A549 (cell line): ENCODE measurements around the gene HIC1. TPM values are rescaled to one million over a fixed set of nuclear protein-coding genes. Genes with fewer than 3 reads are reported as not detected.

Experiments used
- ATAC-seq, 2 experiments: fragments of 200-7000 bp in 1 of 2; fragments of >200 bp in 1 of 2; cut with Nextera tagmentation in 1 of 2; cut with Tn5 transposase in 1 of 2; 3 replicates each; pipeline versions ENCODE4 v1.8.0 to v1.9.1; 2018 to 2020; ENCODE audit warnings: mild to moderate bottlenecking in 1 of 2, moderate library complexity in 1 of 2
- CTCF ChIA-PET: fragments of 300-600 bp; sonication (Branson Sonifier 250); formaldehyde crosslinking; extraction: SDS; loops from one replicate; lab custom pipeline; 2021; ENCODE audit warnings: antibody characterized with exemption, inconsistent platforms; lab: Yijun Ruan, JAX
- POLR2A ChIA-PET: fragments of 350-600 bp; formaldehyde crosslinking; extraction: SDS; loops from one replicate; lab custom pipeline; 2021; ENCODE audit warnings: antibody characterized with exemption, inconsistent platforms; lab: Yijun Ruan, JAX
- DNase-seq, 2 experiments: peaks; one replicate each; pipeline versions ENCODE4 v3.0.0 to v3.0.0-alpha.2; 2011 to 2016; ENCODE audit warnings: low read depth in 1 of 2, low spot score in 1 of 2
- FAIRE-seq: peaks from 2 replicates; lab custom pipeline; 2011; peaks lifted over from hg19 to GRCh38; lab: Jason Lieb, UNC
- H3K27ac ChIP-seq, 2 experiments: fragments of >200 bp; sonication (Bioruptor Twin); formaldehyde crosslinking; 3 replicates each; pipeline ENCODE4 v1.5.1; 2016 to 2017
- H3K4me1 ChIP-seq: fragments of >200 bp; sonication (Bioruptor Twin); formaldehyde crosslinking; 3 replicates; pipeline ENCODE4 v1.6.1; 2016
- H3K4me2 ChIP-seq: fragments of >200 bp; sonication (Bioruptor Twin); formaldehyde crosslinking; 3 replicates; pipeline ENCODE4 v1.6.1; 2016
- H3K4me3 ChIP-seq: fragments of >200 bp; sonication (Bioruptor Twin); formaldehyde crosslinking; 3 replicates; pipeline ENCODE4 v1.5.1; 2016
- H3K9me3 ChIP-seq: fragments of >200 bp; sonication (Bioruptor Twin); formaldehyde crosslinking; 3 replicates; pipeline ENCODE4 v1.6.1; 2016
- BHLHE40 ChIP-seq: IDR thresholded peaks from 2 replicates; pipeline ENCODE4 v1.6.1; 2012; ENCODE audit warnings: low read depth, low read length, inconsistent platforms
- CBX8 ChIP-seq: fragments of 200-600 bp; sonication (generic); IDR thresholded peaks from 2 replicates; pipeline ENCODE4 v1.6.1; 2016
- CEBPB ChIP-seq, 2 experiments: fragments of >200 bp in 1 of 2; sonication (Bioruptor Twin) in 1 of 2; formaldehyde crosslinking in 1 of 2; IDR thresholded peaks; 2 replicates each; pipeline ENCODE4 v1.6.1; 2012 to 2016
- EHMT2 ChIP-seq: fragments of 200-600 bp; sonication (generic); IDR thresholded peaks from 2 replicates; pipeline ENCODE4 v1.6.1; 2016; ENCODE audit warnings: antibody characterized with exemption, low read depth, mild to moderate bottlenecking, moderate library complexity
- ESRRA ChIP-seq: fragments of 150-350 bp; IDR thresholded peaks from 2 replicates; pipeline ENCODE4 v1.6.1; 2014; ENCODE audit warnings: mild to moderate bottlenecking, low read length, borderline replicate concordance
- FOSL2 ChIP-seq, 2 experiments: fragments of 450-650 bp in 1 of 2; fragments of >200 bp in 1 of 2; sonication (Bioruptor Twin) in 1 of 2; formaldehyde crosslinking; IDR thresholded peaks; 2 replicates each; pipeline versions ENCODE4 v1.5.0 to v1.6.1; 2016 to 2020; ENCODE audit warnings: mild to moderate bottlenecking in 1 of 2, moderate library complexity in 1 of 2
- HES2 ChIP-seq: fragments of >200 bp; sonication (Bioruptor Twin); formaldehyde crosslinking; IDR thresholded peaks from 2 replicates; pipeline ENCODE4 v1.6.1; 2016
- HOXB13 ChIP-seq: fragments of 250-450 bp; sonication (Bioruptor Pico); IDR thresholded peaks from 2 replicates; pipeline ENCODE4 v1.5.0; 2020; ENCODE audit warnings: low read depth, mild to moderate bottlenecking, moderate library complexity
- HOXB5 ChIP-seq: fragments of 250-450 bp; sonication (Bioruptor Pico); IDR thresholded peaks from 2 replicates; pipeline ENCODE4 v1.5.0; 2020; ENCODE audit warnings: mild to moderate bottlenecking, moderate library complexity
- MAX ChIP-seq: IDR thresholded peaks from 2 replicates; pipeline ENCODE4 v1.6.1; 2012
- MAZ ChIP-seq: fragments of 150-350 bp; IDR thresholded peaks from 2 replicates; pipeline ENCODE4 v1.6.1; 2014; ENCODE audit warnings: antibody characterized with exemption, low read depth, low read length, borderline replicate concordance
- NR3C1 ChIP-seq: fragments of >200 bp; sonication (Bioruptor Twin); formaldehyde crosslinking; IDR thresholded peaks from 3 replicates; pipeline ENCODE4 v1.6.1; 2017
- PHF8 ChIP-seq: fragments of 200-600 bp; sonication (generic); IDR thresholded peaks from 2 replicates; pipeline ENCODE4 v1.6.1; 2016; ENCODE audit warnings: low read depth, mild to moderate bottlenecking, antibody characterized with exemption, moderate library complexity, borderline replicate concordance
- RAD21 ChIP-seq, 2 experiments: fragments of >200 bp in 1 of 2; sonication (Bioruptor Twin) in 1 of 2; formaldehyde crosslinking in 1 of 2; IDR thresholded peaks in 1 of 2; conservative IDR thresholded peaks in 1 of 2; 2 replicates in 1 of 2; 3 replicates in 1 of 2; pipeline ENCODE4 v1.6.1; 2012 to 2018; ENCODE audit warnings: inconsistent platforms in 1 of 2
- RFX5 ChIP-seq: fragments of 450-650 bp; IDR thresholded peaks from 2 replicates; pipeline ENCODE4 v1.7.1; 2014; ENCODE audit warnings: antibody characterized with exemption, mild to moderate bottlenecking, moderate library complexity
- RNF2 ChIP-seq: fragments of 200-600 bp; sonication (generic); IDR thresholded peaks from 2 replicates; pipeline ENCODE4 v1.6.1; 2016; ENCODE audit warnings: low read depth, mild to moderate bottlenecking, antibody characterized with exemption, moderate library complexity, borderline replicate concordance
- ZC3H11A ChIP-seq: fragments of 450-650 bp; IDR thresholded peaks from 2 replicates; pipeline ENCODE4 v1.6.1; 2014; ENCODE audit warnings: antibody characterized with exemption, mild to moderate bottlenecking
- WGBS: methylation state at CpG from one replicate; pipeline ENCODE4 v1.1.6; 2017; ENCODE audit errors: missing lambda C conversion rate; 5-methylcytosine and 5-hydroxymethylcytosine counted together
- polyA plus RNA-seq, 4 experiments: library from polyadenylated mRNA; depleted of rRNA in 3 of 4; stranded (reverse); fragments of >200 nt; fragmentation: RNase III in 1 of 4; extraction: RNeasy Plus Mini Kit Qiagen cat#74134 plus additional on column Dnase treatment in 1 of 4; gene quantifications; 2 replicates in 3 of 4; 3 replicates in 1 of 4; pipeline ENCODE4 v1.2.3, GENCODE V29; 2011 to 2017
- TF ChIP-seq, protein P1 (sequence below): IDR thresholded peaks from 2 replicates; pipeline ENCODE4 v1.6.1; 2012; ENCODE audit warnings: low read depth, borderline replicate concordance
- TF ChIP-seq, protein P2 (sequence below): fragments of >200 bp; sonication (Bioruptor Twin); formaldehyde crosslinking; IDR thresholded peaks from 3 replicates; pipeline ENCODE4 v1.5.1; 2016
- TF ChIP-seq, protein P3 (sequence below): fragments of 250-450 bp; sonication (Bioruptor Pico); IDR thresholded peaks from 2 replicates; pipeline ENCODE4 v1.5.0; 2020; ENCODE audit warnings: low read depth, mild to moderate bottlenecking, moderate library complexity

HIC1 gene
- polyA plus RNA-seq, 2 of the 4 experiments (the other 2 are of a cell fraction): 0.13 to 1.3 TPM

DNA sequence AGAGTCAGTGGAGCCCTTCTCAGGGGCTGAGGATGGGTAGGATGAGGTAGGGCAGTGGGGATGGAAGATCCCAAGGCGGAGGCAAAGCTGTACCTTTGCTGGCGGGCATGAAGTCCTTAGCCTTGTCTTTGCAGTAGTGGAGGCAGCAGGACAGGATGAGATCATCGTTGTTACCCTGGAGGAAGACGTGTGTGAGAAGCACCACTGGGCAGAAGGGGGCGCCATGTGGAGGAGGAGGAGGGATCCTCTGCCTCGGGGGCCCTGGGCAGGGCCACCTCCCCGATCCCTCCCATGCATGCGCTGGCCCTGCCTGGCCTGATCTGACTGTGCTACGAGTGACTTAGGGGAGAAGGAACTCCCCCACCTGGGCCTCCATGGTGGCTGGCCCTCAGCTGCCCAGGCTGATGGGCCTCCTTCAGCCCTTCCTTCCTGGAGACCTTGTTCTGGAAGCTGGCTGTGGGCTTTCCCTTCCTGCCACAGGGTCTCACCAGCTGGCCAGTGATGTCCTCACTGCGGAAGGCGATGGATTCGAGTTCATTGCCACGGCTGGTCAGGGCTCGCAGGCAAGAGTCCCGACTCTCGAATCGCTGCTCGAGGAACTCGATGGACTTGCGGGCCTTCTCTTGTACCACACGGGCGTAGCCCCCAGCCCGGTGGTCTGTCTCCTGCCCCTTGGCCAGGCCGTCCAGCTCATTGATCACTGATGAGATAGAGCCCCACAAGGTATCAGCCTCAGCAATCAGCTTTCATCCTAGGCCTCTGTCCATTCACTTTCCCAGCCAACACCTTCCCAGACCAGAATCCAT, 10.3 kb downstream of the HIC1 start:
- ATAC-seq (peak; percentile 57 to 82; a peak in 5 of 6 replicates), DNase-seq (peak in 1 of 2 experiments; percentile 59), FAIRE-seq (no peak)
- ChIA-PET CTCF (interaction anchor here (0.6 to 16.6 kb wide), 20 partner anchors 8 to 232 kb away, joined by 3 to 217 read pairs (median 4); partner anchors contain the start of gene HIC1), POLR2A (no interaction called here)
- Histone ChIP-seq H3K4me1 (no peaks in the 10 kb centered on the region), H3K9me3 (no peaks in the 10 kb centered on the region), H3K4me2 (no peak overlapping the region), H3K27ac (no peak overlapping the region), H3K4me3 (no peak overlapping the region)
- WGBS: 78% methylated on average over 24 of the region's 24 CpGs
- TF ChIP-seq, protein P1, sequence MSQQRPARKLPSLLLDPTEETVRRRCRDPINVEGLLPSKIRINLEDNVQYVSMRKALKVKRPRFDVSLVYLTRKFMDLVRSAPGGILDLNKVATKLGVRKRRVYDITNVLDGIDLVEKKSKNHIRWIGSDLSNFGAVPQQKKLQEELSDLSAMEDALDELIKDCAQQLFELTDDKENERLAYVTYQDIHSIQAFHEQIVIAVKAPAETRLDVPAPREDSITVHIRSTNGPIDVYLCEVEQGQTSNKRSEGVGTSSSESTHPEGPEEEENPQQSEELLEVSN: no peak
- no peak for TF ChIP-seq CEBPB (IDR thresholded peaks at IDR 0.05)
- TF ChIP-seq ZC3H11A: no peak
- TF ChIP-seq EHMT2: no peak
- no peak for TF ChIP-seq PHF8
- TF ChIP-seq, protein P2, sequence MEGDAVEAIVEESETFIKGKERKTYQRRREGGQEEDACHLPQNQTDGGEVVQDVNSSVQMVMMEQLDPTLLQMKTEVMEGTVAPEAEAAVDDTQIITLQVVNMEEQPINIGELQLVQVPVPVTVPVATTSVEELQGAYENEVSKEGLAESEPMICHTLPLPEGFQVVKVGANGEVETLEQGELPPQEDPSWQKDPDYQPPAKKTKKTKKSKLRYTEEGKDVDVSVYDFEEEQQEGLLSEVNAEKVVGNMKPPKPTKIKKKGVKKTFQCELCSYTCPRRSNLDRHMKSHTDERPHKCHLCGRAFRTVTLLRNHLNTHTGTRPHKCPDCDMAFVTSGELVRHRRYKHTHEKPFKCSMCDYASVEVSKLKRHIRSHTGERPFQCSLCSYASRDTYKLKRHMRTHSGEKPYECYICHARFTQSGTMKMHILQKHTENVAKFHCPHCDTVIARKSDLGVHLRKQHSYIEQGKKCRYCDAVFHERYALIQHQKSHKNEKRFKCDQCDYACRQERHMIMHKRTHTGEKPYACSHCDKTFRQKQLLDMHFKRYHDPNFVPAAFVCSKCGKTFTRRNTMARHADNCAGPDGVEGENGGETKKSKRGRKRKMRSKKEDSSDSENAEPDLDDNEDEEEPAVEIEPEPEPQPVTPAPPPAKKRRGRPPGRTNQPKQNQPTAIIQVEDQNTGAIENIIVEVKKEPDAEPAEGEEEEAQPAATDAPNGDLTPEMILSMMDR: peak; percentile 43
- TF ChIP-seq NR3C1: no peak
- TF ChIP-seq MAX: no peak
- TF ChIP-seq MAZ: no peak
- TF ChIP-seq BHLHE40: no peak
- TF ChIP-seq, protein P3, sequence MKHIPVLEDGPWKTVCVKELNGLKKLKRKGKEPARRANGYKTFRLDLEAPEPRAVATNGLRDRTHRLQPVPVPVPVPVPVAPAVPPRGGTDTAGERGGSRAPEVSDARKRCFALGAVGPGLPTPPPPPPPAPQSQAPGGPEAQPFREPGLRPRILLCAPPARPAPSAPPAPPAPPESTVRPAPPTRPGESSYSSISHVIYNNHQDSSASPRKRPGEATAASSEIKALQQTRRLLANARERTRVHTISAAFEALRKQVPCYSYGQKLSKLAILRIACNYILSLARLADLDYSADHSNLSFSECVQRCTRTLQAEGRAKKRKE (CRISPR knock-in tag): no peak
- no peak for TF ChIP-seq HOXB13
- TF ChIP-seq RFX5: no peak
- 0 out of 5 replicates have a peak, but pooled peaks of 1 of the 2 experiments have one; percentile 13 for TF ChIP-seq RAD21 (conservative IDR thresholded peaks at IDR 0.05 in 1 of 2, IDR thresholded peaks at IDR 0.05 in 1 of 2)
- TF ChIP-seq HOXB5 (CRISPR knock-in tag): no peak
- no peak for TF ChIP-seq ESRRA
- TF ChIP-seq RNF2: no peak
- TF ChIP-seq HES2: no peak

DNA sequence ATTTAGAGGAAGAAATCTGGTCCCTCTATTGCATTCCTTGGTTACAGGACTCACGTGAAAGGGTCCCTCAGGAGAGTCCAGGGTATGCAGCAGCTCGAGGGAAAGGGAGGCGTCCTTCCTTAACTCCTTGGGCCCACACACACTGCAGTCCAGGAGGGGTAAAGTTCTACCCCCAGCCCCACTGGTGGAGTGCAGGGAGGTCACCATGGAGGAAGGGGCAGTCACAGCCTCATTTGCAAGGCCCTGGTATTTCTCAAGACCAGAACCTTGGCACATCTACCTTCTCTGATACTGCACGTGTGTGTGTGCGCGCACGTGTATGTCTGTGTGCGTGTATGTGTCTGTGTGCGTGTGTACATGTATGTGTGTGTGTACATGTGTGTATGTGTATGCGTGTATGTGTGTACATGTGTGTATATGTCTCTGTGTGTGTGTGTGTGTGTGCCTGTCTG, 11.1 kb downstream of the HIC1 start:
- TF ChIP-seq FOSL2 (IDR thresholded peaks at IDR 0.05) (no peak), FOSL2 (CRISPR knock-in tag; IDR thresholded peaks at IDR 0.05) (no peak), CBX8 (no peak)
- Histone ChIP-seq H3K4me1 (no peaks in the 10 kb centered on the region), H3K4me3 (no peak overlapping the region), H3K4me2 (no peak overlapping the region), H3K27ac (no peak overlapping the region), H3K9me3 (no peaks in the 10 kb centered on the region)
- ChIA-PET POLR2A (no interaction called here), CTCF (interaction anchor here (0.8 to 16.6 kb wide), 12 partner anchors 9 to 216 kb away, joined by 3 to 217 read pairs (median 5); partner anchors contain the start of gene HIC1)
- FAIRE-seq (no peak), DNase-seq (no peak), ATAC-seq (no peak)
- 85% methylated on average over 10 of the region's 10 CpGs for WGBS
